Measurements from ENCODE around the gene ARL5C.
A peak's percentile ranks its signal among the peaks of the same experiment; 100 is the strongest.

Gene ARL5C

DNA sequence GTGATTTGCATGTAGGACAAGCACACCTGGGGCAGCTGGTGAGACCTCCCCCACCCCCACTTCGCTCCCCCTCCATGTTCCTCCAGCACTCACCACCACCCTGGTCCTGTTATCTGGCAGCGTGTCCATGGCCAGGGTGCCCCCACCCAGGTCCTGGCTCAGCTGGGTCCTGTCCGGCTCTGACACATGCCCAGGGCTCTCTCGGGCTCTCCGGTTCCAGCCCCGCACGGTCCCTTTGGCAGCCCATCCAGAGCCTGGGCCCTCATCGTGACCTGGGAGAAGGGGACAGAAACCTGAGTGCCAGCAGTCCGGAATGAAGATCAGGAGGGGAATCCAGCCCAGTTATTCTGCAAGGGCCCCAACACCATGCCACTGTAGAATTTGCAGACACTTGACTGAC lies 26.4 kb downstream of the ARL5C start:
- Histone ChIP-seq H3K79me2 (ENCODE audit: control insufficient read depth, insufficient read depth, low read length, poor library complexity) (no peaks in the 10 kb centered on the region), H2AK5ac (ENCODE audit: low read length) (no peak overlapping the region), H3K4me1 (ENCODE audit: control insufficient read depth in 1 of 2, insufficient read depth in 2 of 2, low read length in 2 of 2) (peaks cover 7% of the 10 kb centered on the region in 2 experiments), H2AFZ (ENCODE audit: insufficient read depth, low read length, poor library complexity) (no peak overlapping the region), H3K18ac (ENCODE audit: low read length) (no peak overlapping the region), H3K79me1 (ENCODE audit: low read length) (no peaks in the 10 kb centered on the region), H4K12ac (ENCODE audit: low read depth, low read length) (no peak overlapping the region), H3K4me2 (ENCODE audit: low read length) (no peak overlapping the region), H2BK120ac (ENCODE audit: insufficient read depth, low read length, poor library complexity) (no peak overlapping the region), H3K9ac (ENCODE audit: low read length) (no peak overlapping the region), H3K14ac (ENCODE audit: low read length) (no peak overlapping the region), H3K27ac (ENCODE audit: low read depth, low read length) (no peak overlapping the region), H3K9me3 (ENCODE audit: insufficient read depth, low read depth, low read length) (peaks cover 1% of the 10 kb centered on the region), H4K8ac (ENCODE audit: low read depth, low read length) (no peak overlapping the region), H3K27me3 (ENCODE audit: insufficient read depth, low read length) (no peaks in the 10 kb centered on the region), H3K23ac (ENCODE audit: low read length) (no peak overlapping the region), H4K91ac (ENCODE audit: low read depth, low read length) (peak overlapping the region; percentile 8), H3K4me3 (ENCODE audit: low read depth, low read length) (no peak overlapping the region), H3K4ac (ENCODE audit: low read depth, low read length) (no peak overlapping the region), H2BK5ac (ENCODE audit: low read depth, low read length, poor library complexity) (no peak overlapping the region), H2BK12ac (ENCODE audit: low read length) (no peak overlapping the region), H3K36me3 (ENCODE audit: control insufficient read depth in 1 of 2, insufficient read depth in 2 of 2, low read length in 2 of 2) (no peaks in the 10 kb centered on the region)
- DNase-seq = no peak
- no CpG with 5 or more reads among the region's 9 CpGs for WGBS (ENCODE audit: extremely low coverage, insufficient coverage, insufficient read length)

GRCh38 chr17:39139161-39139511 lies 26.8 kb downstream of the ARL5C start:
- no CpG with 5 or more reads among the region's 2 CpGs for WGBS (ENCODE audit: extremely low coverage, insufficient coverage, insufficient read length)
- no peak overlapping the region for H4K8ac ChIP-seq (ENCODE audit: low read depth, low read length)
- no peak for DNase-seq
- H2BK5ac ChIP-seq (ENCODE audit: low read depth, low read length, poor library complexity) = no peak overlapping the region
- H3K4me1 ChIP-seq (ENCODE audit: control insufficient read depth in 1 of 2, insufficient read depth in 2 of 2, low read length in 2 of 2) = peaks cover 7% of the 10 kb centered on the region in 2 experiments
- no peaks in the 10 kb centered on the region for H3K79me1 ChIP-seq (ENCODE audit: low read length)
- no peak overlapping the region for H4K12ac ChIP-seq (ENCODE audit: low read depth, low read length)
- H3K4ac ChIP-seq (ENCODE audit: low read depth, low read length) = no peak overlapping the region
- H3K9me3 ChIP-seq (ENCODE audit: insufficient read depth, low read depth, low read length) = peaks cover 1% of the 10 kb centered on the region
- H3K36me3 ChIP-seq (ENCODE audit: control insufficient read depth in 1 of 2, insufficient read depth in 2 of 2, low read length in 2 of 2) = no peaks in the 10 kb centered on the region
- no peak overlapping the region for H3K23ac ChIP-seq (ENCODE audit: low read length)
- no peak overlapping the region for H3K14ac ChIP-seq (ENCODE audit: low read length)
- H3K18ac ChIP-seq (ENCODE audit: low read length) = no peak overlapping the region
- H3K4me3 ChIP-seq (ENCODE audit: low read depth, low read length) = no peak overlapping the region
- no peak overlapping the region for H2BK12ac ChIP-seq (ENCODE audit: low read length)
- no peaks in the 10 kb centered on the region for H3K79me2 ChIP-seq (ENCODE audit: control insufficient read depth, insufficient read depth, low read length, poor library complexity)
- H3K27me3 ChIP-seq (ENCODE audit: insufficient read depth, low read length) = no peaks in the 10 kb centered on the region
- no peak overlapping the region for H3K27ac ChIP-seq (ENCODE audit: low read depth, low read length)
- H3K4me2 ChIP-seq (ENCODE audit: low read length) = no peak overlapping the region
- no peak overlapping the region for H4K91ac ChIP-seq (ENCODE audit: low read depth, low read length)
- H2AFZ ChIP-seq (ENCODE audit: insufficient read depth, low read length, poor library complexity) = no peak overlapping the region
- H2AK5ac ChIP-seq (ENCODE audit: low read length) = no peak overlapping the region
- H3K9ac ChIP-seq (ENCODE audit: low read length) = no peak overlapping the region
- H2BK120ac ChIP-seq (ENCODE audit: insufficient read depth, low read length, poor library complexity) = no peak overlapping the region

DNA sequence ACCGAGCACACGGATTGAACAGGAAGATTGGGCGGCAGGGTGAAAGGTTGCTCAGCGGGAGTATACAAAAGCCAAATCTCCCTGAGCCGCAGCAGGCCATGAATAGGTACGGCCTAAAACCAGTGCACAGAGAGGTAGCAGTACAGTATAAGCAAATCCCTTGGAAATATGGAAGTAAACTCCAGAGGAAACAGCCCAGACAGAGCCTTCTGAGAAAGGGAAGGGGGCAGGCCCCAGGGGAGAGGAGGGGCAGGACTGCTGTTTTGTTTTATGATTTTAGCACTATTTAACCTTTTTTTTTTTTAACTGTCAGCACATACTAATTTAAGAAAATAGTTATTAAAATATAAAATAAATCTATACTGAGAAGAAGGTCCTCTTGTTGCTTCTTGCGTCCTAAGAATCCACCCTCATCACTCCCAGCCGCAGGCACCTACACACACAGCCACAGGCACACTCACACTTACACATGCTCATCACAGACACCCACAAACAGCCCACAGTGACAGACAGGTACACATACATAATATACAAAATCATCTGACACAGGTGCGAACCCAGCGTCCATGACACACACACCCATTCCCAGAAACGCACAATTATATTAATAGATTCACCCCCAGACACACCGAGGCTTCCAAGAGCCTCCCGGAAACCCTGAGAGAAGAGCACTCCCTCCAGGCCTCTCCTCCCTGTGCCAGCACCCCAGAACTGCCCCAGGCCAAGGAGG lies 27.4 kb downstream of the ARL5C start:
- Histone ChIP-seq H3K4me3 (ENCODE audit: low read depth, low read length) (no peak overlapping the region), H3K79me1 (ENCODE audit: low read length) (no peaks in the 10 kb centered on the region), H2BK12ac (ENCODE audit: low read length) (no peak overlapping the region), H4K8ac (ENCODE audit: low read depth, low read length) (peak overlapping the region; percentile 8), H3K18ac (ENCODE audit: low read length) (no peak overlapping the region), H2AK5ac (ENCODE audit: low read length) (no peak overlapping the region), H3K14ac (ENCODE audit: low read length) (no peak overlapping the region), H3K27ac (ENCODE audit: low read depth, low read length) (no peak overlapping the region), H3K9ac (ENCODE audit: low read length) (no peak overlapping the region), H3K79me2 (ENCODE audit: control insufficient read depth, insufficient read depth, low read length, poor library complexity) (no peaks in the 10 kb centered on the region), H2AFZ (ENCODE audit: insufficient read depth, low read length, poor library complexity) (no peak overlapping the region), H3K36me3 (ENCODE audit: control insufficient read depth in 1 of 2, insufficient read depth in 2 of 2, low read length in 2 of 2) (no peaks in the 10 kb centered on the region), H2BK120ac (ENCODE audit: insufficient read depth, low read length, poor library complexity) (no peak overlapping the region), H4K91ac (ENCODE audit: low read depth, low read length) (no peak overlapping the region), H3K4me2 (ENCODE audit: low read length) (no peak overlapping the region), H4K12ac (ENCODE audit: low read depth, low read length) (no peak overlapping the region), H3K4me1 (ENCODE audit: control insufficient read depth in 1 of 2, insufficient read depth in 2 of 2, low read length in 2 of 2) (peaks cover 7% of the 10 kb centered on the region in 2 experiments), H3K27me3 (ENCODE audit: insufficient read depth, low read length) (no peaks in the 10 kb centered on the region), H3K23ac (ENCODE audit: low read length) (no peak overlapping the region), H3K4ac (ENCODE audit: low read depth, low read length) (no peak overlapping the region), H2BK5ac (ENCODE audit: low read depth, low read length, poor library complexity) (no peak overlapping the region), H3K9me3 (ENCODE audit: insufficient read depth, low read depth, low read length) (peaks cover 1% of the 10 kb centered on the region)
- no CpG with 5 or more reads among the region's 13 CpGs for WGBS (ENCODE audit: extremely low coverage, insufficient coverage, insufficient read length)
- DNase-seq = no peak

GRCh38 chr17:39134878-39135277 lies 31.1 kb downstream of the ARL5C start:
- no peak for DNase-seq
- Histone ChIP-seq H3K23ac (ENCODE audit: low read length) (no peak overlapping the region), H3K79me1 (ENCODE audit: low read length) (no peaks in the 10 kb centered on the region), H3K79me2 (ENCODE audit: control insufficient read depth, insufficient read depth, low read length, poor library complexity) (no peaks in the 10 kb centered on the region), H3K27me3 (ENCODE audit: insufficient read depth, low read length) (no peaks in the 10 kb centered on the region), H3K36me3 (ENCODE audit: control insufficient read depth in 1 of 2, insufficient read depth in 2 of 2, low read length in 2 of 2) (no peaks in the 10 kb centered on the region), H4K91ac (ENCODE audit: low read depth, low read length) (no peak overlapping the region), H3K9me3 (ENCODE audit: insufficient read depth, low read depth, low read length) (peaks cover 5% of the 10 kb centered on the region), H2BK120ac (ENCODE audit: insufficient read depth, low read length, poor library complexity) (no peak overlapping the region), H3K4ac (ENCODE audit: low read depth, low read length) (no peak overlapping the region), H3K18ac (ENCODE audit: low read length) (no peak overlapping the region), H3K9ac (ENCODE audit: low read length) (no peak overlapping the region), H4K8ac (ENCODE audit: low read depth, low read length) (no peak overlapping the region), H2BK12ac (ENCODE audit: low read length) (no peak overlapping the region), H3K4me2 (ENCODE audit: low read length) (no peak overlapping the region), H2BK5ac (ENCODE audit: low read depth, low read length, poor library complexity) (no peak overlapping the region), H3K4me1 (ENCODE audit: control insufficient read depth in 1 of 2, insufficient read depth in 2 of 2, low read length in 2 of 2) (peaks cover 7 to 9% of the 10 kb centered on the region in 2 experiments), H2AK5ac (ENCODE audit: low read length) (no peak overlapping the region), H2AFZ (ENCODE audit: insufficient read depth, low read length, poor library complexity) (no peak overlapping the region), H3K4me3 (ENCODE audit: low read depth, low read length) (no peak overlapping the region), H4K12ac (ENCODE audit: low read depth, low read length) (no peak overlapping the region), H3K27ac (ENCODE audit: low read depth, low read length) (no peak overlapping the region), H3K14ac (ENCODE audit: low read length) (no peak overlapping the region)
- WGBS (ENCODE audit: extremely low coverage, insufficient coverage, insufficient read length) = no CpG with 5 or more reads among the region's 6 CpGs
